Left kidney (tissue), 8 donors: ENCODE measurements around the gene ANXA7. TPM values are rescaled to one million over a fixed set of nuclear protein-coding genes. Genes with fewer than 3 reads are reported as not detected.
A peak's percentile ranks its signal among the peaks of the same experiment; 100 is the strongest.

Experiments
- DNase-seq: peaks from one replicate; pipeline ENCODE4 v3.0.0-alpha.2; 2013
- long read RNA-seq, 8 donors: transcript quantifications; one replicate each; lab custom pipeline, GENCODE V29; 2026
- polyA plus RNA-seq: library from polyadenylated mRNA; unstranded; fragments of 120-200 nt; gene quantifications from one replicate; pipeline ENCODE4 v1.2.1, GENCODE V29; 2013; ENCODE audit not compliant: insufficient read length

The ANXA7 gene
- 87.4 TPM for polyA plus RNA-seq
- long read RNA-seq, donor 1, transcript ANXA7-202 (13 exons, 2,452 nt) = major isoform, 30 of 56 reads
- long read RNA-seq, donor 1, partial matches to known transcripts = 24 of 56 reads
- long read RNA-seq, donor 1, other reads (novel, unspliced or antisense) = 0 of 56 reads
- long read RNA-seq, donor 2, transcript ANXA7-202 (13 exons, 2,452 nt) = major isoform, 20 of 27 reads
- long read RNA-seq, donor 2, partial matches to known transcripts = 7 of 27 reads
- long read RNA-seq, donor 2, other reads (novel, unspliced or antisense) = 0 of 27 reads
- long read RNA-seq, donor 3, transcript ANXA7-202 (13 exons, 2,452 nt) = major isoform, 26 of 33 reads
- long read RNA-seq, donor 3, partial matches to known transcripts = 7 of 33 reads
- long read RNA-seq, donor 3, other reads (novel, unspliced or antisense) = 0 of 33 reads
- long read RNA-seq, donor 4, partial matches to known transcripts = 0 of 1 reads
- long read RNA-seq, donor 4, other reads (novel, unspliced or antisense) = 0 of 1 reads
- long read RNA-seq, donor 5, transcript ANXA7-202 (13 exons, 2,452 nt) = major isoform, 33 of 115 reads
- long read RNA-seq, donor 5, partial matches to known transcripts = 82 of 115 reads
- long read RNA-seq, donor 5, other reads (novel, unspliced or antisense) = 0 of 115 reads
- long read RNA-seq, donor 6, transcript ANXA7-202 (13 exons, 2,452 nt) = major isoform, 16 of 23 reads
- long read RNA-seq, donor 6, partial matches to known transcripts = 7 of 23 reads
- long read RNA-seq, donor 6, other reads (novel, unspliced or antisense) = 0 of 23 reads
- long read RNA-seq, donor 7, transcript ANXA7-202 (13 exons, 2,452 nt) = major isoform, 36 of 108 reads
- long read RNA-seq, donor 7, partial matches to known transcripts = 72 of 108 reads
- long read RNA-seq, donor 7, other reads (novel, unspliced or antisense) = 0 of 108 reads
- long read RNA-seq, donor 8, transcript ANXA7-202 (13 exons, 2,452 nt) = major isoform, 14 of 14 reads
- long read RNA-seq, donor 8, partial matches to known transcripts = 0 of 14 reads
- long read RNA-seq, donor 8, other reads (novel, unspliced or antisense) = 0 of 14 reads

DNA sequence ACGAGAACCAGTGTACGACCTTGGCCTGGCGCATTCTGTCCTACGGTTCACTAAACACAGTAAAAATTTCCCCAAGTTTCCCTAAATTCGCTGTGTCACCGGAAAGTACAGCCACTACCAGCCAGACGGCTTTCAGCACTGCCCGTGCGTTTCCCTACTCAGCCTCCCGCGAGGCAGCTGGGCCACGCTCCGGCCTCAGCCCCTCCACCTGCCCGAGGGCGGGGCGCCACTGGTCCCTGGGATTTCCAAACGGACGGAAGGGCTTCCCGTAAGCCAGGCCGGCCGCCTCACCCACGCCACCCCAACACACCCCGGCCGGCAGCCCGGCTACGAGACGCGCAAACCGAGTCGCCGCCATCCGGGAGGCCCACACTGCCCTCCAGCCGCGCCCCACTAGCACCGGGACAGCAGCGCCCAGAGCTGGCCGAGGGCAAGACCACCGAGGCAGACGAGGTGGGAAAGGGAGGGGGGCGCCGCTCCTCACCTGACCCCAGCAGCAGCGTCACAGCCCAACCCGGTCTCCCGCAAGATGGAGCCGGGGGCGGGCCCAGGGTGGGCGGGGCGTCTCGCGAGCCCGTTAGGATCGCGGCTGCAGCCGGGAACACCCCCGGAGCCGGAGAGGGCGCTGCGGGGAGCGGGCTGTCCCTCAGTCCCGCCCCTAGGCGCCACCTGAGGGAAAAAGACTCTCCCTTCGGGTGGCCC lies at the start of gene ANXA7:
Gene ANXA7, minus strand, starts transcription at position 531 of the 702 bp plus-strand sequence. CDS start 13,202 bp downstream, outside the sequence.
- DNase-seq = peak; percentile 93

- DNase-seq = no peak
Observed at GRCh38 chr10:73460897-73461296, 47.0 kb upstream of the ANXA7 start.

DNA sequence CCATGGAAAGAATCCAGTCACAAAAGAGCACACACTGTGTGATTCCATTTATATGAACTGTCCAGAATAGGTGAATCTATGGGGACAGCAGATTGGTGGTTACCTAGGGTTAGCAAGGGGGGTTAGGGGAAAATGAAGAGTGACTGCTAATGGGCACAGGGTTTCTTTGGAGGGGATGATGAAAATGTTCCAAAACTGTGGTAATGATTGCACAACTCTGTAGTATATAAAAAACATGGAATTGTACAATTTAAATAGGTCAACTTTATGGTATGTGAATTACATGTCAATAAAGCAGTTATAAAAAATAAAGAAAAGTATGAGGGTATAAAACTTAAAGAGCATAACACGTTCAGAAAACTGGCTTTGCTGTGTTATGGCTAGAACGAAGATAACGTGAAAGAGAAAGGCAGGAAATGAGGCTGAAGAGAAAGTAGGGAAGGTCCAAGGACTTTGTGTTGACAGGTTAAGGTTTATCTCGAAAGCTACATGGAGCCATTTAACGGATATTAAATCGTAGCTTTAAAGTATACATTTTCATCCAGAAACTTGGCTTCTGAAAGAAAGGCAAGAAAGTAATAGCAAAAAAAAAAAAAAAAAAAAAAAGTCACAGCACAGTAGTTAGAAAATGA lies 45.9 kb upstream of the ANXA7 start:
- DNase-seq = no peak

- no peak for DNase-seq
Observed at GRCh38 chr10:73456187-73456890, 42.5 kb upstream of the ANXA7 start.

DNA sequence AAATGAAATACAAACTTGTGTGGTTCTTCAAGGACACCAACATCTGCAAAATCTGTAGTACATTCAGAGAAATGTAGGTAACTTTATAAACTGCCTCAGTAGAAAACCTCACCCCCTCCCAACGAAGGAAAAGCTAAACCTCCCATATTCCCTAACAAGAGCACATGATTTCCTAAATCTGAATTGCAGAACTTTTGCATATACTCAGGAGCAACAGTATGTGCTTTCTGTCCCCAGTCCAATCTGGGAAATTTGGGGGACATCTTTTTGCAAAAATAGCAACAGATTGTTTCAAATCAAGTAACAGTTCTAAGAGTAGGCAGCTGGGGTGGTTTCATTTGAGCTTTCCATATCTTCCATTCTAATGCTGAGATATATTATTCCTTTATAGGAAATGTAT lies 35.3 kb upstream of the ANXA7 start:
- DNase-seq = no peak

DNA sequence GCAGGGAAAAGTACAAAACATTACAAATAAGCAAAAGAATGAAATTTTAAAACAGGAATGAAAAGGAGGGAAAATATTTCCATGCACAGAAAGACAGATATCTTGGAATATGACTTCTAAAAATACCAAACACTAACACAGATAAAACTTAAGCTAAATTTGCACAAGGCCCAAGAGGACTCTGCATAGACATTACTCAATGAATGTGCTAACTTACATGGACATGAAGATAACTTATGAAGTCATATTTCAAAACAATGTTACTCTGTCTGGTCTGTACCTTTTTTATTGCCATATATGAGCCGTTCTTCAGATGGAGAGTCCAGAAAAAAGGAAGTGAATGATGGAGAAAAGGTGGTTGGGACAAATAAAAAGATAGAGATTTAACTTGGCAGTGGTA lies 34.5 kb upstream of the ANXA7 start:
- no peak for DNase-seq

- no peak for DNase-seq
Observed at GRCh38 chr10:73446926-73447325, 33.1 kb upstream of the ANXA7 start.

GRCh38 chr10:73444457-73444856 lies 30.6 kb upstream of the ANXA7 start:
- no peak for DNase-seq

- no peak for DNase-seq
Observed at GRCh38 chr10:73439605-73440312, 25.9 kb upstream of the ANXA7 start.

DNA sequence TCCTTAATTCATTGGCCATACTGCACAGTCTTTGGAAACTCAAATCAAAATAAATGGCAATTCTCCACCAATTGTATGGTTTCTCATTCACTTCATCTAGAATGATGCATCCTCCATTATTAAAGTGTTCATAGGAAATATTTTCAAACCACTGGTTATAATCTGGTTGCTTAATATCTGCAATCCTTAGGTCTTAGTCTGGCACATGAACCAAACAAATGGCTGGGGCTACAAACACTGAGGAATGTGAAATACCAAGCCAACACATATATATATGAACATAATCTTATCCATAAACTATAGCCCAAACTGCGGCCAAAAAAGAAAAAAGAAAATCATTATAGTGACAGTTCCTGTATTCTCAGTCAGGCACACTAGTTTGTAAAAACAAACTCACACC lies 25.2 kb upstream of the ANXA7 start:
- no peak for DNase-seq

- DNase-seq = no peak
Observed at GRCh38 chr10:73433538-73433867, 19.6 kb upstream of the ANXA7 start, which contains the start of gene MSS51. TSS of gene MSS51 (minus strand) at chr10:73433561. CDS start at chr10:73428284, 5,277 bp downstream.

GRCh38 chr10:73432646-73433537 lies 19.0 kb upstream of the ANXA7 start:
- no peak for DNase-seq

GRCh38 chr10:73426318-73426717 lies 12.5 kb upstream of the ANXA7 start:
- DNase-seq = no peak

DNA sequence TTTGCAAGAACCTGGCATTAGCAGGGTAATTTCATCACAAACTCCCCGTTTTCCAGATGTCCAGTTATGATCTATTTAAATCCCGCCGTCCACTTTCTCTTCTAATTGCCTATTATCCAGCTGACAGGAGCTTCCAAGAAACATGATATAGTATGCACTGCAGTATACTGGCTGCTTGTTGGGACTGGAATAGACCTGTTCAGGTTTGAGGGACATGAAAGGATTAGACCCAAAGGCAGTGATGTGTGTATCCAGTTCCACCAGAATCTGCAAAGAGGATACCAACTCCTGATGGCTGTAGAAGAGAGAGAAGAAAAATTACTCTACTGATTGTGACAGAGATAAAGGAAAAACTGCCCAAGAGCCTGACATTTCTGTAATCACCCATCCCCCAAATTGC lies 10.6 kb upstream of the ANXA7 start:
- DNase-seq = no peak

DNA sequence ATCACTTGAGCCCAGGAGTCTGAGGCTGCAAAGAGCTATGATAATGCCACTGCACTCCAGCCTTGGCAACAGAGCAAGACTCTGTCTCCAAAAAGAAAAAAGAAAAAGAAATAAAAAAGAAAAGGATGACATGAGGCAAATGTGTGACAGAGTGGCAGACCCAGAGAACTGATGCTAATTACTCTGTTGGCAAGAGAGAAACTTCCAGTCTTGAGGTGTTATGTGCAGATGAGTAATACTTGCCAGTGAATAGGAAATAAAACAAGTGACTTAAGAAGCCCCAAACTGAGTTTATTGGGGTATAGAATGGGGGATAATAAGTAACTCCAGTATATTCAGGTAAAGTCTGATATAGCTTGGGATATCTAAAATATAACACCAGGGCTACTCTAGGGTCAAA lies 9.5 kb upstream of the ANXA7 start:
- DNase-seq = no peak

- no peak for DNase-seq
Observed at GRCh38 chr10:73416571-73416970, 2.7 kb upstream of the ANXA7 start.

DNA sequence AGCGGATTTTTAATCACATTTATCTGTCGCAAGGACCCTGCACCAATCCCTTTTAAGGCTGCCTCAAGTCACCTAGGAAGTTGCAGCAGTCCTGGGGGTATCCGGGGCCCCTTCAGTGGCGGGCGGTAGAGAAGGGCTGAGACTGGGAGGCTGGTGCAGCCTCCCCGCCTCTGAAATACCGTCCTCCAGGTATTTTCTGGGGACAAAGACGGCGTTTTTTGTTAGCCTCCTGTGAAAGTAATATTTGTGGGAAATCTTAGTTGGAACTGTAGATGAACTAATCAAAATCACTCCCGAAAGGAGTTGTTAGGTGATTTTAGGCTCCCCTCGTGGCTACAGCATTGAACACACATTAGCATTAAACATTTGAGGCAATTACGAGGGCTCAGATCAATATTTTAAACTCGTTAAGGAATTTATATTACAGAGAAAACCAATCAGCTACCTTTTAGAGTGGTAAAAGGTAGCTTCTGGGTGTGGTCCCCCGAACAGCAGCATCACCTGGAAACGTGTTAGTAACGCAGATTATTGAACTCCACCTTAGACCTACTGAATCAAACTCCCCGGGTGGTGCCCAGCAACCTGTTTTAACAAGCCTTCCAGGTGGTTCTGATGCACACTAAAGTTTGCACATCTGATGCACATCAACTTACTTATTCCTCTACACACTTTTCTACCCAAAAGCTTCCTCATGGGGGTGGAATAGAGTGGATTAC lies 530 bp upstream of the ANXA7 start:
- DNase-seq = no peak

- peak; percentile 50 for DNase-seq
Observed at GRCh38 chr10:73413108-73413527, 740 bp downstream of the ANXA7 start.
